ENCODE measurements around the gene EPB42. TPM values are rescaled to one million over a fixed set of nuclear protein-coding genes. Genes with fewer than 3 reads are reported as not detected.

EPB42 gene
- total RNA-seq = not detected
- not detected for polyA plus RNA-seq (ENCODE audit: insufficient read depth, low read depth, low replicate concordance)
- long read RNA-seq, donor 1 = 0 reads
- long read RNA-seq, donor 2, partial matches to known transcripts = 0 of 2 reads
- long read RNA-seq, donor 2, other reads (novel, unspliced or antisense) = 0 of 2 reads
- long read RNA-seq, donor 3 = 0 reads
- long read RNA-seq, donor 4 = 0 reads
- long read RNA-seq, donor 5 = 0 reads
- long read RNA-seq, donor 6 = 0 reads
- long read RNA-seq, donor 7 = 0 reads
- long read RNA-seq, donor 8, partial matches to known transcripts = 0 of 1 reads
- long read RNA-seq, donor 8, other reads (novel, unspliced or antisense) = 0 of 1 reads
- long read RNA-seq, donor 9, partial matches to known transcripts = 0 of 1 reads
- long read RNA-seq, donor 9, other reads (novel, unspliced or antisense) = 0 of 1 reads
- long read RNA-seq, donor 10 = 0 reads

DNA sequence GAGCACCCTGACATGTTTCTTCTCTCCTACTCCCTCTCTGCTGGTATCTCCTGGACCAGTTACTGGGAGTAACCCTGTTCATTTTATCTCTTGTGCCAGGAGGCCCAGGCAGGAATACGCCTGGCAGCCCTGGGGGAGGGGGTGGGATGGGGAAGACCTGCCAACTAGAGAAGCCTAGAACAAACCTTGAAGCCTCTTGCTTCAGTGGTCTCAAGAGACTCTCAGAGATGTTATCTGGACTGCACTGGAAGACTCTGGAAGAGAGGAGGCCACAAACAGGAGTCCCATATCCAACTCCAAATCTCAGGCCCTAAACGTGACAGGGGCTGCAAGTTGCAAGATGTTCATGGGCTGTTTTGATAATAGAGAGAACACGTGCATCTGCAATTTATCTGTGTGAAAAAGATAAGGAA lies at the start of gene EPB42:
TSS of gene EPB42 (minus strand) at position 28 of the 413 bp plus-strand sequence. CDS start 193 bp downstream, outside the sequence.
- Histone ChIP-seq H3K36me3 (ENCODE audit: control insufficient read depth in 2 of 3, insufficient read depth in 3 of 3, low read length in 3 of 3) (no peaks in the 10 kb centered on the region), H3K9ac (ENCODE audit: low read length in 3 of 3) (no peak within 1 kb of the TSS), H3K27me3 (ENCODE audit: control insufficient read depth, insufficient read depth, low read length) (no peaks in the 10 kb centered on the region), H3K27ac (ENCODE audit: low read depth in 2 of 2, low read length in 2 of 2) (no peak within 1 kb of the TSS), H3K4me3 (ENCODE audit: low read length in 3 of 3) (no peak within 1 kb of the TSS), H3K4me1 (ENCODE audit: control insufficient read depth in 2 of 3, insufficient read depth in 2 of 3, low read depth in 1 of 3, low read length in 3 of 3) (no peaks in the 10 kb centered on the region), H3K9me3 (ENCODE audit: control insufficient read depth in 2 of 3, insufficient read depth in 1 of 3, low read length in 3 of 3) (no peaks in the 10 kb centered on the region)
- DNase-seq = no peak
- no peak for FAIRE-seq
- TF ChIP-seq, protein P1, sequence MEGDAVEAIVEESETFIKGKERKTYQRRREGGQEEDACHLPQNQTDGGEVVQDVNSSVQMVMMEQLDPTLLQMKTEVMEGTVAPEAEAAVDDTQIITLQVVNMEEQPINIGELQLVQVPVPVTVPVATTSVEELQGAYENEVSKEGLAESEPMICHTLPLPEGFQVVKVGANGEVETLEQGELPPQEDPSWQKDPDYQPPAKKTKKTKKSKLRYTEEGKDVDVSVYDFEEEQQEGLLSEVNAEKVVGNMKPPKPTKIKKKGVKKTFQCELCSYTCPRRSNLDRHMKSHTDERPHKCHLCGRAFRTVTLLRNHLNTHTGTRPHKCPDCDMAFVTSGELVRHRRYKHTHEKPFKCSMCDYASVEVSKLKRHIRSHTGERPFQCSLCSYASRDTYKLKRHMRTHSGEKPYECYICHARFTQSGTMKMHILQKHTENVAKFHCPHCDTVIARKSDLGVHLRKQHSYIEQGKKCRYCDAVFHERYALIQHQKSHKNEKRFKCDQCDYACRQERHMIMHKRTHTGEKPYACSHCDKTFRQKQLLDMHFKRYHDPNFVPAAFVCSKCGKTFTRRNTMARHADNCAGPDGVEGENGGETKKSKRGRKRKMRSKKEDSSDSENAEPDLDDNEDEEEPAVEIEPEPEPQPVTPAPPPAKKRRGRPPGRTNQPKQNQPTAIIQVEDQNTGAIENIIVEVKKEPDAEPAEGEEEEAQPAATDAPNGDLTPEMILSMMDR (IDR thresholded peaks at IDR 0.05; ENCODE audit: borderline replicate concordance, extremely low read depth, insufficient read depth) = no peak
- intact Hi-C loops (cut with DNase I) = loop anchor here (10.0 kb wide), 1 partner anchor 64 kb away; no protein-coding TSS in a partner anchor

- Histone ChIP-seq H3K9ac (ENCODE audit: low read length in 3 of 3) (no peak overlapping the region), H3K4me1 (ENCODE audit: control insufficient read depth in 2 of 3, insufficient read depth in 2 of 3, low read depth in 1 of 3, low read length in 3 of 3) (no peaks in the 10 kb centered on the region), H3K4me3 (ENCODE audit: low read length in 3 of 3) (no peak overlapping the region), H3K27me3 (ENCODE audit: control insufficient read depth, insufficient read depth, low read length) (no peaks in the 10 kb centered on the region), H3K27ac (ENCODE audit: low read depth in 2 of 2, low read length in 2 of 2) (no peak overlapping the region), H3K9me3 (ENCODE audit: control insufficient read depth in 2 of 3, insufficient read depth in 1 of 3, low read length in 3 of 3) (no peaks in the 10 kb centered on the region), H3K36me3 (ENCODE audit: control insufficient read depth in 2 of 3, insufficient read depth in 3 of 3, low read length in 3 of 3) (no peaks in the 10 kb centered on the region)
- intact Hi-C loops (cut with DNase I) = no loop called here
- DNase-seq (no peak), FAIRE-seq (no peak)
- TF ChIP-seq, protein P1 (IDR thresholded peaks at IDR 0.05; ENCODE audit: borderline replicate concordance, extremely low read depth, insufficient read depth) = no peak
Observed at GRCh38 chr15:43270113-43270665, 49.4 kb upstream of the EPB42 start.

DNA sequence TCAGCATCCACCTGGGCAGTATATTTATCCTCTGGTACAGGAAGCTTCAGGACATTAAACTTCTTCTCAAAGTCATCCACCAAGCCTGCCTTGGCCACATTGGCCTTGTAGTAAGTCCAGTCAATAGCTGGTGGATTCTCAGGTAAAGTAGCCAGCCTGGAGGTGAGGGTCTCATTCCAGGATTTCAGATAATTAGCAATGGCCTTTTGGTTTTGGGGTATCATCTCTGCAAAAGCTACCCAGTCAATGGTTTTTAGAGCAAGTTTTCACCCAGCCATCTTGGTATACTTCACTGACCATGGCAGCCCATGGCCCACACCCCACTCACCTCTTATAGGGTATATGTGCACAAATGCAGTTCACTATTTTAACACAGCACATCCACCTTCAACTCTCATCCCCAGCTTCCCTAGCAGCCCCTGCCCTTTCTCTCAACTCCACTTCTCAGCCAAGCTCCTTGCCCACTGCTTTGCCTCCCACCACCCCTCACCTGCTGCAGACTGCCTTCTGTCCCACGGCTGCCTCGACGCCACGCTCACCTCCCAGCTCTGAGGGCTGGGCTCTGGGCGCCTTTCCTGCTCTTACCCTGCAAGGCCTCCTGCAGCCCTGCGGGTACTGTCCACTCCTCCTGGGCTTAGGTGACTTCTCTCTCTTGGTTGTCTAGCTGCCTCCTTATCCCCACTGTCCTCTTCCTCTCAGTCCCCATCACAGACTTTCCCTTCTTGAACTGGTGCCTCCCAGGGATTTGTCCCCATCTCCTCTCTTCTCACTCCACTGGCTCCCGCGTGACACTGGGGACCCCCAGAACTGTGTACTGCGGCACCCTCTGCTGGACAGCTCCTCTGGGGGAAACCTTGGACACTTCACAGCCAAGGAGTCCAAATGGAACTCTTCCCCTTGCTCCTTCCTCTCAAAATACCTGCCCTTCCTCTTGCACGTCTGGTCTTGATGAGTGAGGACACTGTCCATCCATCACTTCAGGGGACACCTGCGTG lies 47.6 kb upstream of the EPB42 start:
- Histone ChIP-seq H3K4me3 (ENCODE audit: low read length in 3 of 3) (no peak overlapping the region), H3K4me1 (ENCODE audit: control insufficient read depth in 2 of 3, insufficient read depth in 2 of 3, low read depth in 1 of 3, low read length in 3 of 3) (no peaks in the 10 kb centered on the region), H3K27ac (ENCODE audit: low read depth in 2 of 2, low read length in 2 of 2) (no peak overlapping the region), H3K36me3 (ENCODE audit: control insufficient read depth in 2 of 3, insufficient read depth in 3 of 3, low read length in 3 of 3) (no peaks in the 10 kb centered on the region), H3K9ac (ENCODE audit: low read length in 3 of 3) (no peak overlapping the region), H3K27me3 (ENCODE audit: control insufficient read depth, insufficient read depth, low read length) (no peaks in the 10 kb centered on the region), H3K9me3 (ENCODE audit: control insufficient read depth in 2 of 3, insufficient read depth in 1 of 3, low read length in 3 of 3) (no peaks in the 10 kb centered on the region)
- intact Hi-C loops (cut with DNase I) = no loop called here
- TF ChIP-seq, protein P1 (IDR thresholded peaks at IDR 0.05; ENCODE audit: borderline replicate concordance, extremely low read depth, insufficient read depth) = no peak
- DNase-seq (no peak), FAIRE-seq (no peak)
